ENCODE data around the gene GNS.
A peak's percentile ranks its signal among the peaks of the same experiment; 100 is the strongest.
"Not testable (repeated sequence)": the region's sequence is repeated elsewhere in the genome, so short reads cannot be mapped to it uniquely, and the experiment has no call there.

The GNS gene

GRCh38 chr12:64759035-64759894 lies at the start of gene GNS:
TSS of gene GNS (minus strand) at chr12:64759406. CDS start at chr12:64759276, 130 bp downstream.
- no peak for TF ChIP-seq ZNF384 (IDR thresholded peaks at IDR 0.05)
- peak; percentile 57 for TF ChIP-seq L3MBTL2 (conservative IDR thresholded peaks at IDR 0.05)
- ChIA-PET CTCF (interaction anchor here (0.7 kb wide), 1 partner anchor 85 kb away, joined by 3 read pairs; no protein-coding TSS in a partner anchor), POLR2A (no interaction called here)
- DNase-seq (ENCODE audit: extremely low spot score), result peak; percentile 98

- ChIA-PET CTCF (no interaction called here), POLR2A (no interaction called here)
- no peak for TF ChIP-seq TARDBP (IDR thresholded peaks at IDR 0.05)
- no peak for TF ChIP-seq L3MBTL2 (conservative IDR thresholded peaks at IDR 0.05)
- no peak for TF ChIP-seq FOXK2 (IDR thresholded peaks at IDR 0.05)
- no peak for DNase-seq (ENCODE audit: extremely low spot score)
Measured at GRCh38 chr12:64808110-64808509, 48.9 kb upstream of the GNS start.

- TF ChIP-seq HDGF (IDR thresholded peaks at IDR 0.05; ENCODE audit: borderline replicate concordance), result no peak
- TF ChIP-seq SUZ12 (IDR thresholded peaks at IDR 0.05), result no peak
- no peak for TF ChIP-seq TARDBP (IDR thresholded peaks at IDR 0.05)
- no peak for TF ChIP-seq ELF4 (IDR thresholded peaks at IDR 0.05)
- no peak for TF ChIP-seq NFRKB (IDR thresholded peaks at IDR 0.05)
- no peak for TF ChIP-seq BHLHE40 (IDR thresholded peaks at IDR 0.05; ENCODE audit: borderline replicate concordance)
- TF ChIP-seq FOXK2 (IDR thresholded peaks at IDR 0.05), result no peak
- TF ChIP-seq PKNOX1 (IDR thresholded peaks at IDR 0.05), result no peak
- no peak for TF ChIP-seq FOXA1 (IDR thresholded peaks at IDR 0.05)
- no peak for TF ChIP-seq LEF1 (IDR thresholded peaks at IDR 0.05; ENCODE audit: borderline replicate concordance)
- DNase-seq (ENCODE audit: extremely low spot score), result no peak
- POLR2A ChIA-PET, result no interaction called here
- CTCF ChIA-PET, result no interaction called here
Measured at GRCh38 chr12:64806593-64807460, 47.6 kb upstream of the GNS start.

GRCh38 chr12:64806173-64806572 lies 47.0 kb upstream of the GNS start:
- TF ChIP-seq BHLHE40 (IDR thresholded peaks at IDR 0.05; ENCODE audit: borderline replicate concordance), result no peak
- TF ChIP-seq LEF1 (IDR thresholded peaks at IDR 0.05; ENCODE audit: borderline replicate concordance), result no peak
- TF ChIP-seq ARNT (IDR thresholded peaks at IDR 0.05), result no peak
- no peak for TF ChIP-seq FOXK2 (IDR thresholded peaks at IDR 0.05)
- no peak for TF ChIP-seq ZNF384 (IDR thresholded peaks at IDR 0.05)
- no peak for TF ChIP-seq FOXM1 (IDR thresholded peaks at IDR 0.05; ENCODE audit: borderline replicate concordance)
- no peak for TF ChIP-seq SP1 (IDR thresholded peaks at IDR 0.05)
- TF ChIP-seq TARDBP (IDR thresholded peaks at IDR 0.05), result no peak
- DNase-seq (ENCODE audit: extremely low spot score), result no peak
- ChIA-PET CTCF (no interaction called here), POLR2A (no interaction called here)

- POLR2A ChIA-PET, result not testable (repeated sequence)
Measured at GRCh38 chr12:64802180-64802775, 43.1 kb upstream of the GNS start.

GRCh38 chr12:64801381-64801780 lies 42.2 kb upstream of the GNS start:
- CTCF ChIA-PET, result interaction anchor here (0.6 to 2.3 kb wide), 15 partner anchors 9 to 1349 kb away, joined by 3 to 13 read pairs (median 4); no protein-coding TSS in a partner anchor

More at GRCh38 chr12:64802180-64802775, 43.1 kb upstream of the GNS start:
- CTCF ChIA-PET, result interaction anchor here (0.6 to 2.3 kb wide), 16 partner anchors 8 to 651 kb away, joined by 3 to 13 read pairs (median 4); no protein-coding TSS in a partner anchor
- DNase-seq (ENCODE audit: extremely low spot score), result peak; percentile 83

More at GRCh38 chr12:64801381-64801780, 42.2 kb upstream of the GNS start:
- peak; percentile 21 for DNase-seq (ENCODE audit: extremely low spot score)
- POLR2A ChIA-PET, result no interaction called here
- TF ChIP-seq NFRKB (IDR thresholded peaks at IDR 0.05), result no peak
- TF ChIP-seq HDGF (IDR thresholded peaks at IDR 0.05; ENCODE audit: borderline replicate concordance), result no peak
- TF ChIP-seq SP1 (IDR thresholded peaks at IDR 0.05), result no peak
- no peak for TF ChIP-seq SUZ12 (IDR thresholded peaks at IDR 0.05)
- TF ChIP-seq PKNOX1 (IDR thresholded peaks at IDR 0.05), result no peak
- TF ChIP-seq ZNF384 (IDR thresholded peaks at IDR 0.05), result no peak
- TF ChIP-seq FOXK2 (IDR thresholded peaks at IDR 0.05), result no peak
- TF ChIP-seq CTBP1 (IDR thresholded peaks at IDR 0.05; ENCODE audit: borderline replicate concordance), result no peak
- TF ChIP-seq FOXM1 (IDR thresholded peaks at IDR 0.05; ENCODE audit: borderline replicate concordance), result no peak
- TF ChIP-seq BHLHE40 (IDR thresholded peaks at IDR 0.05; ENCODE audit: borderline replicate concordance), result no peak

All from HEK293T (cell line).